Effector memory CD8-positive, alpha-beta T cell (primary cell): ENCODE data around the gene INPP5A.
"Not testable (repeated sequence)": the region's sequence is repeated elsewhere in the genome, so short reads cannot be mapped to it uniquely, and the experiment has no call there.

Experiments
- ATAC-seq: fragments of 150-1000 bp; cut with Tn5 transposase; replicated peaks from 2 replicates; pipeline ENCODE4 v1.10.0; 2021; ENCODE audit warnings: mild to moderate bottlenecking, moderate library complexity
- DNase-seq, 3 experiments: peaks; one replicate each; pipeline ENCODE4 v3.0.0; 2021
- H3K27ac Mint-ChIP-seq, 2 donors: one replicate each; pipeline ENCODE4 v1.8.0; 2022; ENCODE audit warnings: mild to moderate bottlenecking in 2 of 2, mixed read lengths in 2 of 2, moderate library complexity in 2 of 2
- H3K27me3 Mint-ChIP-seq, 2 donors: one replicate each; pipeline ENCODE4 v1.8.0; 2022; ENCODE audit warnings: mixed read lengths in 2 of 2
- H3K36me3 Mint-ChIP-seq: one replicate; pipeline ENCODE4 v1.8.0; 2022; ENCODE audit warnings: mild to moderate bottlenecking, moderate library complexity, mixed read lengths; ENCODE audit not compliant: insufficient read depth
- H3K4me1 Mint-ChIP-seq, 2 donors: one replicate each; pipeline ENCODE4 v1.8.0; 2022; ENCODE audit warnings: low read depth in 2 of 2, mixed read lengths in 2 of 2
- H3K4me3 Mint-ChIP-seq, 2 donors: one replicate each; pipeline ENCODE4 v1.8.0; 2022; ENCODE audit warnings: mild to moderate bottlenecking in 2 of 2, mixed read lengths in 2 of 2, moderate library complexity in 2 of 2
- H3K9me3 Mint-ChIP-seq, 2 donors: one replicate each; pipeline ENCODE4 v1.8.0; 2022; ENCODE audit warnings: mixed read lengths in 2 of 2

Gene INPP5A

GRCh38 chr10:132810807-132811700, 273.5 kb downstream of the INPP5A start:
- H3K9me3 Mint-ChIP-seq = no peaks in the 10 kb centered on the region
- peaks cover 3% of the 10 kb centered on the region for H3K36me3 Mint-ChIP-seq
- no peaks in the 10 kb centered on the region for H3K4me1 Mint-ChIP-seq
- H3K4me3 Mint-ChIP-seq = no peak overlapping the region
- H3K27me3 Mint-ChIP-seq = peaks cover 6 to 21% of the 10 kb centered on the region in 2 donors
- ATAC-seq (no peak), DNase-seq (no peak)
- no peak overlapping the region for H3K27ac Mint-ChIP-seq

- Mint-ChIP-seq H3K27ac (no peak overlapping the region), H3K4me1 (no peaks in the 10 kb centered on the region), H3K9me3 (no peaks in the 10 kb centered on the region), H3K36me3 (peaks cover 3% of the 10 kb centered on the region), H3K4me3 (no peak overlapping the region), H3K27me3 (peaks cover 11 to 31% of the 10 kb centered on the region in 2 donors)
- no peak for ATAC-seq
- DNase-seq = no peak
Measured at GRCh38 chr10:132811891-132812481, 274.4 kb downstream of the INPP5A start.

GRCh38 chr10:132812520-132812919, 274.9 kb downstream of the INPP5A start:
- ATAC-seq (no peak), DNase-seq (no peak)
- Mint-ChIP-seq H3K4me3 (no peak overlapping the region), H3K36me3 (peaks cover 3% of the 10 kb centered on the region), H3K4me1 (no peaks in the 10 kb centered on the region), H3K9me3 (no peaks in the 10 kb centered on the region), H3K27me3 (peaks cover 16 to 36% of the 10 kb centered on the region in 2 donors), H3K27ac (no peak overlapping the region)

GRCh38 chr10:132813001-132813401, 275.4 kb downstream of the INPP5A start:
- H3K4me1 Mint-ChIP-seq = no peaks in the 10 kb centered on the region
- DNase-seq (no peak), ATAC-seq (no peak)
- no peaks in the 10 kb centered on the region for H3K9me3 Mint-ChIP-seq
- H3K27me3 Mint-ChIP-seq = peaks cover 21 to 41% of the 10 kb centered on the region in 2 donors
- H3K27ac Mint-ChIP-seq = no peak overlapping the region
- H3K4me3 Mint-ChIP-seq = no peak overlapping the region
- peaks cover 3% of the 10 kb centered on the region for H3K36me3 Mint-ChIP-seq

- peaks cover 25 to 44% of the 10 kb centered on the region in 2 donors for H3K27me3 Mint-ChIP-seq
- no peaks in the 10 kb centered on the region for H3K9me3 Mint-ChIP-seq
- H3K4me3 Mint-ChIP-seq = no peak overlapping the region
- H3K27ac Mint-ChIP-seq = no peak overlapping the region
- H3K36me3 Mint-ChIP-seq = peaks cover 3% of the 10 kb centered on the region
- ATAC-seq = no peak
- H3K4me1 Mint-ChIP-seq = no peaks in the 10 kb centered on the region
- no peak for DNase-seq
Measured at GRCh38 chr10:132813560-132814468, 276.2 kb downstream of the INPP5A start.

GRCh38 chr10:132814469-132814856, 276.9 kb downstream of the INPP5A start:
- H3K4me1 Mint-ChIP-seq = no peaks in the 10 kb centered on the region
- DNase-seq (no peak), ATAC-seq (no peak)
- H3K27me3 Mint-ChIP-seq = peaks cover 25 to 44% of the 10 kb centered on the region in 2 donors
- no peak overlapping the region for H3K4me3 Mint-ChIP-seq
- H3K9me3 Mint-ChIP-seq = no peaks in the 10 kb centered on the region
- peaks cover 3% of the 10 kb centered on the region for H3K36me3 Mint-ChIP-seq
- no peak overlapping the region for H3K27ac Mint-ChIP-seq

- Mint-ChIP-seq H3K36me3 (peaks cover 3% of the 10 kb centered on the region), H3K4me1 (no peaks in the 10 kb centered on the region), H3K4me3 (no peak overlapping the region), H3K27me3 (peaks cover 25 to 43% of the 10 kb centered on the region in 2 donors), H3K9me3 (no peaks in the 10 kb centered on the region), H3K27ac (no peak overlapping the region)
- no peak for ATAC-seq
- DNase-seq = no peak
Measured at GRCh38 chr10:132815168-132815857, 277.7 kb downstream of the INPP5A start.

- Mint-ChIP-seq H3K9me3 (no peaks in the 10 kb centered on the region), H3K36me3 (peaks cover under 1% of the 10 kb centered on the region), H3K27me3 (peaks cover 25 to 42% of the 10 kb centered on the region in 2 donors), H3K4me3 (no peak overlapping the region), H3K27ac (no peak overlapping the region), H3K4me1 (no peaks in the 10 kb centered on the region)
- DNase-seq (no peak), ATAC-seq (no peak)
Measured at GRCh38 chr10:132816718-132817117, 279.1 kb downstream of the INPP5A start.

- no peak overlapping the region for H3K27ac Mint-ChIP-seq
- H3K4me1 Mint-ChIP-seq = no peaks in the 10 kb centered on the region
- no peak for DNase-seq
- H3K27me3 Mint-ChIP-seq = peaks cover 25 to 42% of the 10 kb centered on the region in 2 donors
- no peaks in the 10 kb centered on the region for H3K9me3 Mint-ChIP-seq
- H3K4me3 Mint-ChIP-seq = no peak overlapping the region
- no peak for ATAC-seq
- no peaks in the 10 kb centered on the region for H3K36me3 Mint-ChIP-seq
Measured at GRCh38 chr10:132817701-132818211, 280.2 kb downstream of the INPP5A start.

GRCh38 chr10:132820056-132820455, 282.5 kb downstream of the INPP5A start:
- no peak for DNase-seq

GRCh38 chr10:132825783-132826523, 288.4 kb downstream of the INPP5A start:
- H3K36me3 Mint-ChIP-seq, H3K27ac Mint-ChIP-seq, DNase-seq, H3K4me3 Mint-ChIP-seq, H3K9me3 Mint-ChIP-seq, ATAC-seq, H3K27me3 Mint-ChIP-seq, H3K4me1 Mint-ChIP-seq: not testable (repeated sequence)

More at GRCh38 chr10:132820056-132820455, 282.5 kb downstream of the INPP5A start:
- H3K27me3 Mint-ChIP-seq = peaks cover 25 to 42% of the 10 kb centered on the region in 2 donors
- no peak for ATAC-seq
- H3K27ac Mint-ChIP-seq = no peak overlapping the region
- no peak overlapping the region for H3K4me3 Mint-ChIP-seq
- no peaks in the 10 kb centered on the region for H3K9me3 Mint-ChIP-seq
- H3K36me3 Mint-ChIP-seq = no peaks in the 10 kb centered on the region
- no peaks in the 10 kb centered on the region for H3K4me1 Mint-ChIP-seq
